ENCODE measurements around the gene MAP7. TPM values are rescaled to one million over a fixed set of nuclear protein-coding genes. Genes with fewer than 3 reads are reported as not detected.
A peak's percentile ranks its signal among the peaks of the same experiment; 100 is the strongest.

Gene MAP7
- total RNA-seq, 4 donors from 2014 or later, result 0.29 to 6.8 (median 1.1) TPM

- no peaks in the 10 kb centered on the region for H3K36me3 ChIP-seq
Observed at GRCh38 chr6:136552054-136552453, 1.8 kb upstream of the MAP7 start.

GRCh38 chr6:136551103-136551502, 881 bp upstream of the MAP7 start:
- Histone ChIP-seq H3K4me1 (peaks cover 0 to 6% of the 10 kb centered on the region in 2 donors), H3K4me3 (no peak overlapping the region), H3K27me3 (peaks cover 0 to 5% of the 10 kb centered on the region in 2 donors), H3K9me3 (no peaks in the 10 kb centered on the region), H3K27ac (no peak overlapping the region), H3K36me3 (no peaks in the 10 kb centered on the region)
- intact Hi-C loops (cut with DNase I; ENCODE audit: low total_unique reads), result no loop called here
- no peak for TF ChIP-seq CTCF (IDR thresholded peaks at IDR 0.05)
- TF ChIP-seq POLR2A (IDR thresholded peaks at IDR 0.05), result no peak
- DNase-seq, result no peak

More at GRCh38 chr6:136552054-136552453, 1.8 kb upstream of the MAP7 start:
- Histone ChIP-seq H3K4me3 (no peak overlapping the region), H3K27me3 (peaks cover 0 to 5% of the 10 kb centered on the region in 2 donors), H3K4me1 (peaks cover 0 to 6% of the 10 kb centered on the region in 2 donors), H3K27ac (no peak overlapping the region), H3K9me3 (no peaks in the 10 kb centered on the region)
- no peak for TF ChIP-seq CTCF (IDR thresholded peaks at IDR 0.05)
- no peak for TF ChIP-seq POLR2A (IDR thresholded peaks at IDR 0.05)
- no peak for DNase-seq
- intact Hi-C loops (cut with DNase I; ENCODE audit: low total_unique reads), result no loop called here

- no peaks in the 10 kb centered on the region for H3K36me3 ChIP-seq
- H3K27me3 ChIP-seq, result peaks cover 0 to 5% of the 10 kb centered on the region in 2 donors
- TF ChIP-seq POLR2A (IDR thresholded peaks at IDR 0.05), result no peak
- no peak for TF ChIP-seq CTCF (IDR thresholded peaks at IDR 0.05)
Observed at GRCh38 chr6:136550045-136550329, 235 bp downstream of the MAP7 start.

GRCh38 chr6:136549300-136550044, 750 bp downstream of the MAP7 start:
- Histone ChIP-seq H3K4me3 (peak overlapping the region; percentile 44 to 69), H3K4me1 (peaks cover 0 to 6% of the 10 kb centered on the region in 2 donors), H3K36me3 (no peaks in the 10 kb centered on the region), H3K27ac (no peak overlapping the region), H3K27me3 (peaks cover 0 to 5% of the 10 kb centered on the region in 2 donors), H3K9me3 (no peaks in the 10 kb centered on the region)
- peak in 1 of 2 donors; percentile 18 for DNase-seq
- TF ChIP-seq CTCF (IDR thresholded peaks at IDR 0.05), result no peak
- no peak for TF ChIP-seq POLR2A (IDR thresholded peaks at IDR 0.05)
- intact Hi-C loops (cut with DNase I; ENCODE audit: low total_unique reads), result no loop called here

More at GRCh38 chr6:136550045-136550329, 235 bp downstream of the MAP7 start:
- DNase-seq, result peak in 1 of 2 donors; percentile 14
- no peak overlapping the region for H3K27ac ChIP-seq
- peaks cover 0 to 6% of the 10 kb centered on the region in 2 donors for H3K4me1 ChIP-seq
- intact Hi-C loops (cut with DNase I; ENCODE audit: low total_unique reads), result no loop called here
- H3K9me3 ChIP-seq, result no peaks in the 10 kb centered on the region
- H3K4me3 ChIP-seq, result peak overlapping the region; percentile 44 to 69

- Histone ChIP-seq H3K27me3 (peaks cover 0 to 5% of the 10 kb centered on the region in 2 donors), H3K4me3 (no peak overlapping the region), H3K9me3 (no peaks in the 10 kb centered on the region), H3K36me3 (no peaks in the 10 kb centered on the region), H3K4me1 (peaks cover 0 to 6% of the 10 kb centered on the region in 2 donors), H3K27ac (no peak overlapping the region)
- no peak for DNase-seq
- no peak for TF ChIP-seq POLR2A (IDR thresholded peaks at IDR 0.05)
- TF ChIP-seq CTCF (IDR thresholded peaks at IDR 0.05), result no peak
- intact Hi-C loops (cut with DNase I; ENCODE audit: low total_unique reads), result no loop called here
Observed at GRCh38 chr6:136548582-136549299, 1.5 kb downstream of the MAP7 start.
